Tibial nerve (tissue), 4 donors: ENCODE data around the gene ZFAND2A.
"Not testable (repeated sequence)": the region's sequence is repeated elsewhere in the genome, so short reads cannot be mapped to it uniquely, and the experiment has no call there.

Experiments used
- CTCF ChIP-seq, 5 experiments: fragments of 200-600 bp in 3 of 5; fragments of 450-650 bp in 2 of 5; sonication (generic) in 3 of 5; IDR thresholded peaks; one replicate each; pipeline ENCODE4 v1.5.1; 2016 to 2019; ENCODE audit warnings: antibody characterized with exemption in 5 of 5, mild to moderate bottlenecking in 3 of 5, moderate library complexity in 2 of 5
- EP300 ChIP-seq, 2 donors: sonication (generic); formaldehyde crosslinking; IDR thresholded peaks; one replicate each; pipeline ENCODE4 v1.6.1; 2017; ENCODE audit warnings: antibody characterized with exemption in 2 of 2, mild to moderate bottlenecking in 1 of 2
- POLR2A ChIP-seq, 2 donors: fragments of 450-650 bp; IDR thresholded peaks; one replicate each; pipeline ENCODE4 v1.6.1; 2017; ENCODE audit warnings: antibody characterized with exemption in 2 of 2, mild to moderate bottlenecking in 2 of 2, moderate library complexity in 2 of 2

- TF ChIP-seq CTCF, POLR2A, EP300 (IDR thresholded peaks at IDR 0.05): not testable (repeated sequence)
These were observed 45.7 kb upstream of the ZFAND2A start for GRCh38 chr7:1205742-1206141.
